Cardiac muscle cell (in vitro differentiated cells and primary cell): ENCODE measurements around the gene CFAP46. TPM values are rescaled to one million over a fixed set of nuclear protein-coding genes. Genes with fewer than 3 reads are reported as not detected.

Experiments used
- DNase-seq, 2 donors: peaks; one replicate each; pipeline versions ENCODE4 v3.0.0 to v3.0.0-alpha.2; 2010 to 2017; ENCODE audit warnings: low read depth in 1 of 2, low spot score in 1 of 2
- H3K27ac ChIP-seq: fragments of 200-600 bp; sonication (generic); 2 replicates; pipeline ENCODE4 v1.5.1; 2016
- H3K27me3 ChIP-seq: fragments of 200-600 bp; sonication (generic); 2 replicates; pipeline ENCODE4 v1.6.0; 2016; ENCODE audit warnings: control low read depth
- H3K36me3 ChIP-seq: fragments of 200-600 bp; sonication (generic); 2 replicates; pipeline ENCODE4 v1.5.1; 2016; ENCODE audit warnings: control low read depth
- H3K4me1 ChIP-seq: fragments of 200-600 bp; sonication (generic); 2 replicates; pipeline ENCODE4 v1.8.1; 2017; ENCODE audit warnings: low read depth, mild to moderate bottlenecking, mixed run types
- H3K4me3 ChIP-seq: fragments of 200-600 bp; sonication (generic); 2 replicates; pipeline ENCODE4 v1.5.1; 2016; ENCODE audit warnings: mild to moderate bottlenecking
- H3K9me3 ChIP-seq: fragments of 200-600 bp; sonication (generic); 2 replicates; pipeline ENCODE4 v1.5.1; 2017; ENCODE audit warnings: low read depth, mild to moderate bottlenecking, control low read depth
- CTCF ChIP-seq: IDR thresholded peaks from 2 replicates; pipeline ENCODE4 v1.5.1; 2012; ENCODE audit warnings: low read depth, mild to moderate bottlenecking, low read length
- polyA plus RNA-seq: library from polyadenylated mRNA; unstranded; fragments of >200 nt; fragmentation: Nextera tagmentation; extraction: Ambion mirVana; gene quantifications from 2 replicates; pipeline ENCODE4 v1.2.1, GENCODE V29; 2016
- total RNA-seq: library from RNA; depleted of rRNA; stranded (reverse); fragments of >200 nt; gene quantifications from 2 replicates; pipeline ENCODE4 v1.2.3, GENCODE V29; 2016

The CFAP46 gene
- total and polyA plus RNA-seq, 2 experiments from 2014 or later = 2.8 to 4.5 TPM

GRCh38 chr10:132813001-132813401, 129.4 kb downstream of the CFAP46 start:
- Histone ChIP-seq H3K27me3 (no peaks in the 10 kb centered on the region), H3K36me3 (no peaks in the 10 kb centered on the region), H3K4me1 (no peaks in the 10 kb centered on the region), H3K27ac (no peak overlapping the region), H3K9me3 (no peaks in the 10 kb centered on the region), H3K4me3 (no peak overlapping the region)
- no peak for DNase-seq
- TF ChIP-seq CTCF = no peak

- Histone ChIP-seq H3K27ac (no peak overlapping the region), H3K27me3 (no peaks in the 10 kb centered on the region), H3K36me3 (no peaks in the 10 kb centered on the region), H3K9me3 (no peaks in the 10 kb centered on the region), H3K4me3 (no peak overlapping the region), H3K4me1 (no peaks in the 10 kb centered on the region)
- no peak for DNase-seq
- no peak for TF ChIP-seq CTCF
Observed at GRCh38 chr10:132812520-132812919, 129.8 kb downstream of the CFAP46 start.

- H3K9me3 ChIP-seq = no peaks in the 10 kb centered on the region
- no peak overlapping the region for H3K27ac ChIP-seq
- H3K4me1 ChIP-seq = no peaks in the 10 kb centered on the region
- H3K36me3 ChIP-seq = no peaks in the 10 kb centered on the region
- no peak for DNase-seq
- no peak overlapping the region for H3K4me3 ChIP-seq
- H3K27me3 ChIP-seq = no peaks in the 10 kb centered on the region
- TF ChIP-seq CTCF = no peak
Observed at GRCh38 chr10:132811891-132812481, 130.4 kb downstream of the CFAP46 start.

GRCh38 chr10:132810807-132811700, 131.3 kb downstream of the CFAP46 start:
- TF ChIP-seq CTCF = no peak
- Histone ChIP-seq H3K36me3 (no peaks in the 10 kb centered on the region), H3K4me1 (no peaks in the 10 kb centered on the region), H3K4me3 (no peak overlapping the region), H3K27ac (no peak overlapping the region), H3K27me3 (no peaks in the 10 kb centered on the region), H3K9me3 (no peaks in the 10 kb centered on the region)
- DNase-seq = no peak

- H3K27me3 ChIP-seq = no peaks in the 10 kb centered on the region
- no peak for TF ChIP-seq CTCF
- DNase-seq = no peak
Observed at GRCh38 chr10:132810141-132810806, 132.1 kb downstream of the CFAP46 start.

More at GRCh38 chr10:132810141-132810806, 132.1 kb downstream of the CFAP46 start:
- Histone ChIP-seq H3K36me3 (no peaks in the 10 kb centered on the region), H3K27ac (no peak overlapping the region), H3K4me1 (no peaks in the 10 kb centered on the region), H3K4me3 (no peak overlapping the region), H3K9me3 (no peaks in the 10 kb centered on the region)
